ENCODE results near the gene SPATA13. TPM values are rescaled to one million over a fixed set of nuclear protein-coding genes. Genes with fewer than 3 reads are reported as not detected.
A peak's percentile ranks its signal among the peaks of the same experiment; 100 is the strongest.

SPATA13 gene
- total RNA-seq, 6 experiments from 2014 or later: 7.0 to 9.2 (median 8.4) TPM

GRCh38 chr13:24147570-24147963 is 13.0 kb upstream of the SPATA13 start:
- no peak for DNase-seq
- H3K9me3 Mint-ChIP-seq: no peaks in the 10 kb centered on the region
- H3K27ac Mint-ChIP-seq: peak overlapping the region; percentile 96
- H3K27me3 Mint-ChIP-seq (ENCODE audit: insufficient read depth): peaks cover 1% of the 10 kb centered on the region; the same call in 1 of the 2 replicates
- no peaks in the 10 kb centered on the region for H3K36me3 Mint-ChIP-seq (ENCODE audit: low read depth)
- H3K4me1 Mint-ChIP-seq (ENCODE audit: low read depth): peaks cover 49% of the 10 kb centered on the region
- no peak for TF ChIP-seq CTCF (IDR thresholded peaks at IDR 0.05)
- peak overlapping the region; percentile 18; the same call in 1 of the 2 replicates for H3K4me3 Mint-ChIP-seq

GRCh38 chr13:24148414-24149235 is 11.9 kb upstream of the SPATA13 start:
- Mint-ChIP-seq H3K4me3 (peak overlapping the region; percentile 73), H3K4me1 (ENCODE audit: low read depth) (peaks cover 47% of the 10 kb centered on the region), H3K9me3 (no peaks in the 10 kb centered on the region), H3K27ac (peak overlapping the region; percentile 96), H3K27me3 (ENCODE audit: insufficient read depth) (no peaks in the 10 kb centered on the region; the same call in 1 of the 2 replicates), H3K36me3 (ENCODE audit: low read depth) (no peaks in the 10 kb centered on the region)
- DNase-seq: peak; percentile 99
- TF ChIP-seq CTCF (IDR thresholded peaks at IDR 0.05): peak; percentile 50

GRCh38 chr13:24149246-24150032 is 11.1 kb upstream of the SPATA13 start:
- Mint-ChIP-seq H3K4me3 (peak overlapping the region; percentile 73), H3K4me1 (ENCODE audit: low read depth) (peaks cover 47% of the 10 kb centered on the region), H3K27ac (peak overlapping the region; percentile 96), H3K36me3 (ENCODE audit: low read depth) (no peaks in the 10 kb centered on the region), H3K9me3 (no peaks in the 10 kb centered on the region), H3K27me3 (ENCODE audit: insufficient read depth) (no peaks in the 10 kb centered on the region; the same call in 1 of the 2 replicates)
- no peak for DNase-seq
- TF ChIP-seq CTCF (IDR thresholded peaks at IDR 0.05): no peak

- no peaks in the 10 kb centered on the region for H3K36me3 Mint-ChIP-seq (ENCODE audit: low read depth)
- H3K4me1 Mint-ChIP-seq (ENCODE audit: low read depth): peaks cover 41% of the 10 kb centered on the region
- no peak overlapping the region for H3K4me3 Mint-ChIP-seq
- DNase-seq: no peak
- H3K27ac Mint-ChIP-seq: no peak overlapping the region; the same call in 1 of the 2 replicates
- H3K9me3 Mint-ChIP-seq: no peaks in the 10 kb centered on the region
- no peak for TF ChIP-seq CTCF (IDR thresholded peaks at IDR 0.05)
- H3K27me3 Mint-ChIP-seq (ENCODE audit: insufficient read depth): no peaks in the 10 kb centered on the region; the same call in 1 of the 2 replicates
These were observed 9.9 kb upstream of the SPATA13 start for GRCh38 chr13:24150572-24150971.

- peaks cover 38% of the 10 kb centered on the region for H3K4me1 Mint-ChIP-seq (ENCODE audit: low read depth)
- TF ChIP-seq CTCF (IDR thresholded peaks at IDR 0.05): no peak
- DNase-seq: no peak
- no peaks in the 10 kb centered on the region for H3K36me3 Mint-ChIP-seq (ENCODE audit: low read depth)
- H3K4me3 Mint-ChIP-seq: no peak overlapping the region
- H3K27ac Mint-ChIP-seq: no peak overlapping the region
- H3K9me3 Mint-ChIP-seq: no peaks in the 10 kb centered on the region
- no peaks in the 10 kb centered on the region for H3K27me3 Mint-ChIP-seq (ENCODE audit: insufficient read depth)
These were observed 8.7 kb upstream of the SPATA13 start for GRCh38 chr13:24151864-24152263.
